Measurements from ENCODE around the gene BRD2. TPM values are rescaled to one million over a fixed set of nuclear protein-coding genes. Genes with fewer than 3 reads are reported as not detected.

Gene BRD2
- total and polyA plus RNA-seq, 9 of the 15 experiments (the other 6 are each of a cell fraction or from before 2014, with no cell fraction given), result 19.0 to 252 (median 181) TPM

- H3K4me1 ChIP-seq (replicated peaks in 1 of 2; ENCODE audit: control insufficient read depth in 2 of 2, insufficient read depth in 2 of 2, low read length in 2 of 2), result no peaks in the 10 kb centered on the region; a peak in 1 of 5 replicates
- no peaks in the 10 kb centered on the region for H4K20me1 ChIP-seq (replicated peaks; ENCODE audit: control insufficient read depth, insufficient read depth, low read length)
- H3K9ac ChIP-seq (ENCODE audit: insufficient read depth in 1 of 2, low read depth in 2 of 2, low read length in 2 of 2), result no peak within 1 kb of the TSS
- intact Hi-C loops (cut with micrococcal nuclease) (no loop called here), in situ Hi-C loops (cut with MboI) (loop anchor here (25.0 kb wide), 1 partner anchor 1416 kb away; the partner anchor contains the start of genes ATP6V1G2, DDX39B, MCCD1 and NFKBIL1)
- no peak within 1 kb of the TSS for H3K27ac ChIP-seq (ENCODE audit: extremely low read depth, low read depth, low read length)
- WGBS (ENCODE audit: insufficient coverage, low coverage, missing lambda C conversion rate), result 28% methylated on average over 10 of the region's 10 CpGs
- DNase-seq (ENCODE audit: extremely low read depth in 1 of 4, low spot score in 3 of 4) (peak; percentile 55 to 71 (median 64)), FAIRE-seq (no peak), ATAC-seq (peak; percentile 91)
- H3K79me2 ChIP-seq (ENCODE audit: control insufficient read depth, insufficient read depth, low read length), result no peaks in the 10 kb centered on the region
- ChIA-PET POLR2A (interaction anchor here (0.6 to 13.5 kb wide), 14 partner anchors 10 to 1105 kb away, joined by 3 to 309 read pairs (median 4); partner anchors contain the start of genes BRD2 and HLA-DMB), CTCF (ENCODE audit: low intra/inter-chr PET ratio) (interaction anchor here (1.0 kb wide), 1 partner anchor 32 kb away, joined by 3 read pairs; no protein-coding TSS in a partner anchor)
- H3K27me3 ChIP-seq (ENCODE audit: control insufficient read depth in 2 of 2, insufficient read depth in 2 of 2, low read length in 2 of 2), result peaks cover 2 to 27% of the 10 kb centered on the region in 2 experiments; a peak in 3 of 5 replicates
- no peaks in the 10 kb centered on the region for H3K9me3 ChIP-seq (replicated peaks; ENCODE audit: control insufficient read depth, insufficient read depth, low read depth, low read length)
- H3K36me3 ChIP-seq (ENCODE audit: control insufficient read depth, insufficient read depth, low read length), result no peaks in the 10 kb centered on the region
- BruUV-seq (replicated peaks), result no TSS peak
- no peaks in the 10 kb centered on the region for H3K9me1 ChIP-seq (ENCODE audit: control insufficient read depth, insufficient read depth, low read length)
- H3K4me2 ChIP-seq (ENCODE audit: insufficient read depth, low read length), result no peak within 1 kb of the TSS
- H3K4me3 ChIP-seq, result no peak within 1 kb of the TSS
- peak within 1 kb of the TSS; percentile 20; the same call in 1 of the 2 replicates for H2AFZ ChIP-seq (ENCODE audit: low read depth, low read length)
- no peak for TF ChIP-seq ZNF592 (IDR thresholded peaks at IDR 0.05)
- no peak for TF ChIP-seq NR1H2 (CRISPR knock-in tag; IDR thresholded peaks at IDR 0.05)
- no peak for TF ChIP-seq ZNF512 (tag; IDR thresholded peaks at IDR 0.05)
- TF ChIP-seq ZBTB12 (CRISPR knock-in tag; IDR thresholded peaks at IDR 0.05), result peak; percentile 37; the same call in 1 of the 2 replicates
- no peak for TF ChIP-seq CBX2 (IDR thresholded peaks at IDR 0.05; ENCODE audit: insufficient read depth, low read length, poor library complexity, severe bottlenecking)
- no peak for TF ChIP-seq GTF3C2 (IDR thresholded peaks at IDR 0.05; ENCODE audit: borderline replicate concordance, extremely low read depth, insufficient read length)
Observed at GRCh38 chr6:32952817-32953739, 15.3 kb upstream of the BRD2 start, which contains the start of gene HLA-DMA. Gene HLA-DMA (minus strand): TSS chr6:32953097. CDS start chr6:32953036, 61 bp downstream.

Measured in K562 (cell line).